HepG2 (cell line): ENCODE data around the gene GLYATL1B.

Experiments
- FOXO1 ChIP-seq: sonication (generic); formaldehyde crosslinking; IDR thresholded peaks from 2 replicates; pipeline ENCODE4 v1.4.0; 2020; ENCODE audit warnings: missing genetic modification reagents
- HDAC2 ChIP-seq: sonication (generic); formaldehyde crosslinking; IDR thresholded peaks from 2 replicates; pipeline ENCODE4 v1.4.0; 2020; ENCODE audit warnings: missing genetic modification reagents
- MZF1 ChIP-seq: sonication (generic); formaldehyde crosslinking; IDR thresholded peaks from 2 replicates; pipeline ENCODE4 v1.8.1; 2023; ENCODE audit warnings: mild to moderate bottlenecking, missing genetic modification reagents, borderline replicate concordance
- ZBTB7A ChIP-seq: sonication (generic); formaldehyde crosslinking; IDR thresholded peaks from 2 replicates; pipeline ENCODE4 v1.8.0; 2022; ENCODE audit warnings: mild to moderate bottlenecking, missing genetic modification reagents
- ZNF12 ChIP-seq: sonication (generic); formaldehyde crosslinking; IDR thresholded peaks from 2 replicates; pipeline ENCODE4 v1.5.0; 2020; ENCODE audit warnings: missing genetic modification reagents
- ZNF570 ChIP-seq: sonication (generic); formaldehyde crosslinking; IDR thresholded peaks from 2 replicates; pipeline ENCODE4 v1.4.0; 2020; ENCODE audit warnings: mild to moderate bottlenecking, missing genetic modification reagents, borderline replicate concordance

DNA sequence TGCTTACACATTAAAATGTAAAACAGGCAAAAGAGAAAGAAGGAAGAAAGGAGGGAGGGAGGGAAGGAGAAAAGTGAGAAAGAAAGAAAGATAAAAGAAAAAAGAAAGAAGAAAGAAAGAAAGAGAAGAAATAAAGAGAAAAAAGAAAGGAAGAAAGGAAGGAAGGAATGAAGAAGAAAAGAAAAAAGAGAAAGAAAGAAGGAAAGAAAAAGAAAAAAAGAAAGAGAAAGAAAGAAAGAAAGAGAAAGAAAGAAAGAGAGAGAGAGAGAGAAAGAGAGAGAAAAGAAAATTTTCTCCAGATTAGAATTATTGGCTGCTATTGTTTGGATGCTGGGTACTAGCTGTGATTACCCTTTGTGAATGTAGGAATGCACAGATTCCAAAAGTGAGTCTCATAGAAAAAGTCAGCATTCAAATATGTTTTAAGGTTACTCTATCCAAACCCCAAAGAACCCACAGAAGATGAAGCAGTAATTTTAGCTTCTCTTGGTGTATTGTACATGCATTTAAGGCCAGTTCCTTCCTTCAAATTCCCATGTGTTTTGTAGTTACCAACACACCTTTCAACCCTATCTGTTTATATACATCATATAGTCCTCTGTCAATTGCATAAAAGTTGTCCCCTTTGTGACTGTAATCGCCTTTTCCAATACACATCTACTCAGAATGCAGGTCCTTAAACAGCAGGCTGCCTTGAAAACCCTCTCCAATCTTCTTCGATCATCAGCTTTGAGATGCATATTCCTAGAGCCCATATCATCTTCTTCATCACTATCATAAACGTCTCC lies 55.8 kb downstream of the GLYATL1B start:
- TF ChIP-seq ZNF570 (CRISPR knock-in tag): no peak
- no peak for TF ChIP-seq ZNF12
- TF ChIP-seq ZBTB7A (CRISPR knock-in tag): no peak
- TF ChIP-seq MZF1 (CRISPR knock-in tag): no peak
- TF ChIP-seq HDAC2: no peak
- TF ChIP-seq FOXO1 (CRISPR knock-in tag): no peak
